GM18526 (cell line): Measurements from ENCODE around the gene FSTL5.

ENCODE experiments used
- POLR2A ChIP-seq: IDR thresholded peaks from 3 replicates; pipeline ENCODE4 v1.6.1; 2011; ENCODE audit not compliant: insufficient read length; ENCODE audit errors: extremely low read depth

FSTL5 gene

GRCh38 chr4:161438096-161438495 lies 725.7 kb downstream of the FSTL5 start:
- no peak for TF ChIP-seq POLR2A

- TF ChIP-seq POLR2A: no peak
Measured at GRCh38 chr4:161428180-161428965, 735.4 kb downstream of the FSTL5 start.

DNA sequence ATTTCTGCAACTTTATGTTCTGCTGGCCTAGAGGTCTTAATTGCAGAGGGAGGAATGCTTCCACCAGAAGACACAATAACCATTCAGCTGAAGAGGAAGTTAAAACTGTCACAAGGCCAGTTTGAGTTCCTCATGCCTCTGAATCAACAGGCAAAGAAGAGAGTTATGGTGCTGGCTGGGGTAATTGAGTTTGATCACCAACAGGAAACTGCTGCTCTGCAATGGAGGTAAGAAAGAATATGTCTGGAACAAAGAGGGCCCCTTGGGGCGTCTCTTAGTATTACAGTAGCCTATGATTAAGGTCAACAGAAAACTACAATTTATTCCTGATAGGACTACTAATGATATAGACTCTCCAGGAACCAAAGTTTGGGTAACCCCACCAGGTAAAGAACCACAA lies 744.0 kb downstream of the FSTL5 start:
- TF ChIP-seq POLR2A: no peak

DNA sequence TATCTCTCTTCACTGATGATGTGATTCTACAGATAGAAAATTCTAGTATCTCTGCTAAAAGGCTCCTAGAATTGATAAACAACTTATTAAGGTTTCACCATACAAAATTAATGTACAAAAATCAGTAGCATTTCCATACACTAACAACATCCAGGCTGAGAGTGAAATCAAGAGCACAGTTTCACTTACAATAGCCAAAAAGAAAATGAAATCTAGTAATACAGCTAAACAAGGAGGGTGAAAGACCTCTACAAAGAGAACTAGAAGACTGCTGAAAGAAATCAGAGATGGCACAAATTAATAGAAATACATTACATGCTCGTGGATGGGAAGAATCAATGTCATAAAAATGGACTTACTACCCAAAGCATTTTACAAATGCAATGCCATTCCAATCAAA lies 751.9 kb downstream of the FSTL5 start:
- TF ChIP-seq POLR2A: no peak

- no peak for TF ChIP-seq POLR2A
Measured at GRCh38 chr4:161404346-161405110, 759.3 kb downstream of the FSTL5 start.

GRCh38 chr4:161403781-161404180 lies 760.0 kb downstream of the FSTL5 start:
- no peak for TF ChIP-seq POLR2A

GRCh38 chr4:161393602-161394001 lies 770.2 kb downstream of the FSTL5 start:
- TF ChIP-seq POLR2A: no peak

DNA sequence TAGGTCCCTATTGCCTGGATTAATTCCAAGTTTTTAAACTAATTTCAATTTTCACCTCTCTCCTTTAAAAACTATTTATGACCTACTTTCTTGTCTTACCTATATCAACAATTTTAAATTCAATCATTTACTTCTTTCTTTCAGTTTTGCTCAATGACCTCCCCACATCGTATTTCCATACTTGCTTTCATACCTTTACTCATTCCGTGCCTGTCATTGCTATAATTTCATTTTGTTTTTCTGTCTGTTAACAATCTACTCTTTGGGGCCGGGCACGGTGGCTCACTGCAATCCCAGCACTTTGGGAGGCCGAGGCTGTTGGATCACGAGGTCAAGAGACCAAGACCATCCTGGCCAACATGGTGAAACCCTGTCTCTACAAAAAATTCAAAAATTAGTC lies 781.1 kb downstream of the FSTL5 start:
- no peak for TF ChIP-seq POLR2A

- TF ChIP-seq POLR2A: no peak
Measured at GRCh38 chr4:161376275-161376674, 787.5 kb downstream of the FSTL5 start.

- no peak for TF ChIP-seq POLR2A
Measured at GRCh38 chr4:161364681-161365080, 799.1 kb downstream of the FSTL5 start.

DNA sequence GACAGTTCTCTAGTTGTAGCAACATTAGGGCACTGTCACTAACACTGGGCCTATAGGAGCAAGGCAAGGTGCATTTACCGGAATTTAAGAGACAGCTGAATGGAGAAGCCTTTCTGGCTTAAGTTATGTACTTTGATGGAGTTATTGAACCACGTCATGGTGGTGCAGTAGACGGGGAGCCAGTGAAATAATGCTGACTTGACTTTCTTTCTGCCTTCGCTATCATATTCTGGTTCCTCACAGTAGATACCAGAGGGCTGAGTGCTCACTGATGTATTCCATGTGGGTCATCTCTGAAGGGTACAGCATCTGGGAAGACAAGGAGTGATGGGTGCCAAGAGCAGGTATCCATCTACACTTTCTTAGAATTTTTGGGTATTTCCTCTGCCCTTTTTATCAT lies 802.8 kb downstream of the FSTL5 start:
- no peak for TF ChIP-seq POLR2A

DNA sequence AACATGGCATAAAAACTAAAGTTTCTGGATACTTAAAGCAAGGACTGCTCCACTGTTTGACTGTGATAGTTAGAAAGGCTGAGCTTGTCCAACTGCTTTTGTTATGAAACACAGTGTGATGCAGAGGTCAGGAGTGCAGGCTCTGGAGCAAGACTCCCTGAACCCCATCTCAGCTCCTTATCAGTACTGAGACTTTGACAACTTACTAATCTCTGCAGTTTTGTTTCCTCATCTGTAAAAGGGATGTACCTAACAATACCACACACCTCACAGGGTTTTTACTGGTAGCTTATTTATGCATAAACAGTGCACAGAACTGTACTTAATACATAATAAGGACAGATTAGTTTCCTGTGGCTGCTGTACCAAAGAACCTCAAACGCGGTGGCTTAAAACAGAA lies 804.3 kb downstream of the FSTL5 start:
- no peak for TF ChIP-seq POLR2A

DNA sequence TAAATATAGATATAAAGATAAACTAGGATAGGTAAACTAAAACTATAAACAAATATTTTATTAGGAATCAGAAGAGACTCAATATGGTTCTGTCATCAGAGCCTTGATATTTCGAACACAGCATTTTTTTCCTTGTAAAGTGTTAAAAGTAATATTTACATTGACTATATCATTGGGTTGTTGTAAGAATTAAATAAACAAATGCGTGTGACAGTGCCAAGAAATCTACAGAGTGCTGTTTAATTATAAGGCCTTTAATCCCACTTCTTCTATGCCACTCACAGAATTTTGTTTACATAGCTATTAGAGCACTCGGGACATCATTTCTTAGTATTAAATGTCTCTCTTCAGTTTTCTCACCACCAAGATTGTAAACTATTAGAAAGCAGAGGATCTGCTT lies 807.4 kb downstream of the FSTL5 start:
- TF ChIP-seq POLR2A: no peak

DNA sequence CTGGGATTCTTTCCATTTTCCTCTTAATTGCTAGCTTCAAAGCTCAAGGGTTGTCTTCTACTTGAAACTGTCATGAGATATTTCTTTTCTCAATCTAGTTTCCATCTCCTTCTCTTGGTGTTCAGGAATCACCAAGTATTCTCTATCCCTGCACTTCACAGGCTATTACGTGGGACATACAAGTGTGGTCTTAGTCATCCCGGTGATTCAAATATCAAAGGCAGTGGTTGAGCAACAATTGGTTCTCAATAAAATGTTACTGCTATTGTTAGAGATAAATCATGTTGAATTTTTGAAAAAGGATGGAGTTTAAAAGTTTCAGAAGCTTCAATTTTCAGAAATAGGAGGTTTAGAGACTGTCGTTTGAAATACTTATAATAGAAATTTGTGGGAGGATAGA lies 812.9 kb downstream of the FSTL5 start:
- TF ChIP-seq POLR2A: no peak

DNA sequence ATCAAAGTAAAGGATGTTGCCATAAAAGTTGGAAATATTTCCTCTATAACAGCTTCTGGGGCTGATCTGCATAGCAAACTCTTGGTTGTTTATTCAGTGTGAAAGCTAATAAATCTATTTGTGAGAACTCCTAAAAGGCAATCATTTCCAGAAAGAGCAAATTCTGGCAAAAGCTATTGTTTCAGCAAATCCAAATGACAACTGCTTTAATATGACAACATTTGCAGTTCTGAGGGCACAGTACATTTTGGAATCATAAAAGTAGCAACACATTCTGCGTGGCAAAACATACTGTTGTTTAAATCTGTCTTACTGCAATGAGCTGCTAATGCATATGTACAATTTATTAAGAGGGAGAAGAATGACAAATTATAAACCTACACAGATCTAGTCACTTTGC lies 818.1 kb downstream of the FSTL5 start:
- no peak for TF ChIP-seq POLR2A

DNA sequence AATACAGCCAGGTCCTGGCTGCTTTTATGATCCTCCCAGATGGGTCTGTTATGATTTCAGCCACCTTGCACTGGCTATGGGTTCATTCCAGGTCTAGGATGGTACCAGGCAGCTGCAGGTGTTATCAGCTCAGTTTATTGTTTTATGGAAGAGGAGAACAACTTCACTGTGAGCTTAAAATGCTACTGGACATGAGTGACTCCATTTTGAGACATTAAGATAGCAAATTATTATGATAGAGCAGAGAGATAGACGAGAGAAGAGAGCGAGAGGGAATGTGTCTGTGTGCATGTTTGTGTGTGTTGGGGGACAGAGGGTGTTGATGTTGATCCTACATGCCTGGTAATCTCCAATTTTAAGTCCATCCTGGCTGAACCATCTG lies 820.2 kb downstream of the FSTL5 start:
- no peak for TF ChIP-seq POLR2A
